PC-9 (cell line): ENCODE results near the gene ZNF888. TPM values are rescaled to one million over a fixed set of nuclear protein-coding genes. Genes with fewer than 3 reads are reported as not detected.
"Not testable (repeated sequence)": the region's sequence is repeated elsewhere in the genome, so short reads cannot be mapped to it uniquely, and the experiment has no call there.

Experiments
- BruUV-seq: library from RNA; stranded (reverse); fragments of 400-500 nt; replicated peaks from 2 replicates; lab custom pipeline; 2021; lab: Mats Ljungman, UMichigan
- CTCF ChIA-PET: fragments of 300-600 bp; sonication (Branson Sonifier 250); formaldehyde crosslinking; loops from one replicate; lab custom pipeline; 2022; ENCODE audit warnings: antibody characterized with exemption; lab: Charles Lee
- POLR2A ChIA-PET: fragments of 300-600 bp; sonication (Branson Sonifier 250); formaldehyde crosslinking; loops from one replicate; lab custom pipeline; 2022; ENCODE audit warnings: antibody characterized with exemption; ENCODE audit not compliant: unreplicated experiment; lab: Charles Lee
- DNase-seq, 2 experiments: peaks; one replicate each; pipeline versions ENCODE4 v3.0.0 to v3.0.0-alpha.2; 2015 to 2022; ENCODE audit warnings: mixed read lengths in 1 of 2
- H2AFZ ChIP-seq: fragments of 200-600 bp; sonication (generic); 2 replicates; pipeline ENCODE4 v1.8.1; 2017; ENCODE audit warnings: antibody characterized with exemption
- H3F3A ChIP-seq: fragments of 200-600 bp; sonication (generic); 2 replicates; pipeline ENCODE4 v1.8.1; 2017; ENCODE audit warnings: antibody characterized with exemption, mild to moderate bottlenecking, low read depth; ENCODE audit not compliant: insufficient read depth
- H3K27ac ChIP-seq: fragments of 200-600 bp; sonication (generic); 2 replicates; pipeline ENCODE4 v1.6.1; 2016; ENCODE audit warnings: mixed run types
- H3K27me3 ChIP-seq: fragments of 200-600 bp; sonication (generic); 2 replicates; pipeline ENCODE4 v1.6.1; 2016; ENCODE audit warnings: low read depth, mixed run types; ENCODE audit not compliant: insufficient read depth
- H3K36me3 ChIP-seq: fragments of 200-600 bp; sonication (generic); 2 replicates; pipeline ENCODE4 v1.6.1; 2016; ENCODE audit warnings: low read depth, mixed run types
- H3K4me1 ChIP-seq: fragments of 200-600 bp; sonication (generic); replicated peaks from 2 replicates; pipeline ENCODE4 v1.6.1; 2016; ENCODE audit warnings: mixed run types; ENCODE audit not compliant: insufficient read depth
- H3K4me2 ChIP-seq: fragments of 200-600 bp; sonication (generic); 2 replicates; pipeline ENCODE4 v1.6.1; 2017; ENCODE audit warnings: mixed run types
- H3K4me3 ChIP-seq: fragments of 200-600 bp; sonication (generic); 2 replicates; pipeline ENCODE4 v1.6.1; 2016; ENCODE audit warnings: mixed run types
- H3K79me2 ChIP-seq: fragments of 200-600 bp; sonication (generic); 2 replicates; pipeline ENCODE4 v1.6.1; 2017; ENCODE audit warnings: low read depth, mixed run types
- H3K9me2 ChIP-seq: fragments of 200-600 bp; sonication (generic); 2 replicates; pipeline ENCODE4 v1.8.1; 2017; ENCODE audit warnings: mild to moderate bottlenecking; ENCODE audit not compliant: insufficient read depth
- H3K9me3 ChIP-seq: fragments of 200-600 bp; sonication (generic); 2 replicates; pipeline ENCODE4 v1.8.1; 2016; ENCODE audit warnings: low read depth; ENCODE audit not compliant: insufficient read depth
- H4K20me1 ChIP-seq: fragments of 200-600 bp; sonication (generic); 2 replicates; pipeline ENCODE4 v1.8.1; 2017; ENCODE audit not compliant: insufficient read depth
- CTCF ChIP-seq: fragments of 200-600 bp; sonication (generic); conservative IDR thresholded peaks from 2 replicates; pipeline ENCODE4 v1.6.1; 2017; ENCODE audit warnings: mixed run types, antibody characterized with exemption, mild to moderate bottlenecking, moderate library complexity
- EZH2 ChIP-seq: fragments of 200-600 bp; sonication (generic); IDR thresholded peaks from 2 replicates; pipeline ENCODE4 v1.8.0; 2017; ENCODE audit warnings: antibody characterized with exemption, low read depth
- intact Hi-C: fragments of 100-400 bp; cut with micrococcal nuclease; formaldehyde crosslinking; loops from one replicate; pipeline ENCODE4 v1.10.0; 2022; ENCODE audit not compliant: unreplicated experiment
- total RNA-seq: library from RNA; stranded (reverse); gene quantifications from 2 replicates; pipeline ENCODE4 v1.2.3, GENCODE V29; 2021

The ZNF888 gene
- total RNA-seq, 1 experiment from 2014 or later = 14.5 TPM

- peaks cover 58% of the 10 kb centered on the region for H3K36me3 ChIP-seq
- CTCF ChIA-PET = no interaction called here
- no peak overlapping the region for H3K27ac ChIP-seq
- no peak for DNase-seq
- no peak for TF ChIP-seq EZH2
- TF ChIP-seq CTCF = no peak
- H3K4me1 ChIP-seq = no peaks in the 10 kb centered on the region
- BruUV-seq = no TSS peak
- H3F3A ChIP-seq = no peaks in the 10 kb centered on the region
- peaks cover 23% of the 10 kb centered on the region for H3K9me3 ChIP-seq
- POLR2A ChIA-PET = no interaction called here
- no peaks in the 10 kb centered on the region for H3K9me2 ChIP-seq
- no peak overlapping the region for H3K4me3 ChIP-seq
- no peaks in the 10 kb centered on the region for H4K20me1 ChIP-seq
- intact Hi-C loops = no loop called here
- H3K79me2 ChIP-seq = peaks cover 13% of the 10 kb centered on the region
- no peak overlapping the region for H2AFZ ChIP-seq
- H3K27me3 ChIP-seq = no peaks in the 10 kb centered on the region
- H3K4me2 ChIP-seq = no peak overlapping the region
Measured at GRCh38 chr19:52889931-52890330, 33.3 kb downstream of the ZNF888 start.

- Histone ChIP-seq H2AFZ (no peak overlapping the region), H3F3A (no peaks in the 10 kb centered on the region), H3K27me3 (no peaks in the 10 kb centered on the region), H3K4me2 (no peak overlapping the region), H4K20me1 (no peaks in the 10 kb centered on the region), H3K9me3 (peaks cover 24% of the 10 kb centered on the region), H3K9me2 (no peaks in the 10 kb centered on the region), H3K36me3 (peaks cover 60% of the 10 kb centered on the region), H3K4me3 (no peak overlapping the region), H3K27ac (no peak overlapping the region), H3K4me1 (no peaks in the 10 kb centered on the region), H3K79me2 (peaks cover 4% of the 10 kb centered on the region; the same call in 1 of the 2 replicates)
- POLR2A ChIA-PET = no interaction called here
- no peak for TF ChIP-seq CTCF
- BruUV-seq = no TSS peak
- intact Hi-C loops = no loop called here
- no peak for DNase-seq
- CTCF ChIA-PET = no interaction called here
Measured at GRCh38 chr19:52889076-52889475, 34.2 kb downstream of the ZNF888 start.

- no peak for DNase-seq
- no peaks in the 10 kb centered on the region for H3K79me2 ChIP-seq
- intact Hi-C loops = no loop called here
- H3K36me3 ChIP-seq = peaks cover 70% of the 10 kb centered on the region
- peaks cover 89% of the 10 kb centered on the region for H3K9me3 ChIP-seq
- H3K4me1 ChIP-seq = no peaks in the 10 kb centered on the region
- POLR2A ChIA-PET = no interaction called here
- H3K27me3 ChIP-seq = no peaks in the 10 kb centered on the region
- CTCF ChIA-PET = no interaction called here
- H3K27ac ChIP-seq = no peak overlapping the region
- 0 out of 2 replicates have a peak overlapping the region, but pooled peaks have one; percentile 16 for H3K4me3 ChIP-seq
- no TSS peak for BruUV-seq
- H3F3A ChIP-seq = no peaks in the 10 kb centered on the region
- no peak overlapping the region for H3K4me2 ChIP-seq
- H3K9me2 ChIP-seq = no peaks in the 10 kb centered on the region
- no peak overlapping the region for H2AFZ ChIP-seq
- TF ChIP-seq CTCF = no peak
- TF ChIP-seq EZH2 = no peak
- no peaks in the 10 kb centered on the region for H4K20me1 ChIP-seq
Measured at GRCh38 chr19:52880895-52881389, 42.3 kb downstream of the ZNF888 start.

GRCh38 chr19:52872996-52873395, 50.2 kb downstream of the ZNF888 start:
- intact Hi-C loops, CTCF ChIA-PET, H4K20me1 ChIP-seq, H3K9me2 ChIP-seq, POLR2A ChIA-PET, H3K27ac ChIP-seq, H3K4me3 ChIP-seq, H2AFZ ChIP-seq, H3F3A ChIP-seq, H3K36me3 ChIP-seq, H3K4me2 ChIP-seq, H3K4me1 ChIP-seq, BruUV-seq, H3K79me2 ChIP-seq, H3K27me3 ChIP-seq, DNase-seq: not testable (repeated sequence)
- peaks cover 26% of the 10 kb centered on the region for H3K9me3 ChIP-seq
